CD14-positive monocyte (primary cell): ENCODE results near the gene TMEM126A. TPM values are rescaled to one million over a fixed set of nuclear protein-coding genes. Genes with fewer than 3 reads are reported as not detected.
A peak's percentile ranks its signal among the peaks of the same experiment; 100 is the strongest.

Source experiments
- DNase-seq, 3 donors: peaks; one replicate each; pipeline ENCODE4 v3.0.0-alpha.2; 2011 to 2022
- H2AFZ ChIP-seq: 2 replicates; pipeline ENCODE4 v1.6.0; 2012; ENCODE audit warnings: mild to moderate bottlenecking, low read depth, low read length, inconsistent platforms; ENCODE audit not compliant: insufficient read depth, poor library complexity, severe bottlenecking
- H3K27ac ChIP-seq, 2 donors: 1 replicate in 1 of 2; 2 replicates in 1 of 2; pipeline ENCODE4 v1.5.1; 2012 to 2013; ENCODE audit warnings: low read length in 2 of 2, control low read depth in 1 of 2, inconsistent platforms in 1 of 2, low read depth in 1 of 2, mild to moderate bottlenecking in 1 of 2
- H3K27me3 ChIP-seq, 2 donors: one replicate each; pipeline versions ENCODE4 v1.6.0 to v1.6.1; 2011 to 2013; ENCODE audit warnings: low read length in 2 of 2; ENCODE audit not compliant: control insufficient read depth in 2 of 2, insufficient read depth in 2 of 2
- H3K36me3 ChIP-seq, 2 donors: replicated peaks in 1 of 2; 1 replicate in 1 of 2; 2 replicates in 1 of 2; pipeline versions ENCODE4 v1.5.1 to v1.6.1; 2012 to 2013; ENCODE audit warnings: low read length in 2 of 2, control low read depth in 1 of 2, inconsistent platforms in 1 of 2, mild to moderate bottlenecking in 1 of 2; ENCODE audit not compliant: insufficient read depth in 2 of 2, control insufficient read depth in 1 of 2
- H3K4me1 ChIP-seq, 2 donors: 1 replicate in 1 of 2; 2 replicates in 1 of 2; pipeline versions ENCODE4 v1.5.1 to v1.6.1; 2012 to 2013; ENCODE audit warnings: low read length in 2 of 2, control low read depth in 1 of 2, inconsistent platforms in 1 of 2, mild to moderate bottlenecking in 1 of 2, moderate library complexity in 1 of 2; ENCODE audit not compliant: insufficient read depth in 2 of 2, control insufficient read depth in 1 of 2
- H3K4me2 ChIP-seq: replicated peaks from 2 replicates; pipeline ENCODE3; 2012; ENCODE audit warnings: low read length, moderate library complexity, mild to moderate bottlenecking; ENCODE audit not compliant: poor library complexity, severe bottlenecking; ENCODE audit errors: extremely low read depth
- H3K4me3 ChIP-seq, 3 experiments: fragments of 200-600 bp in 1 of 3; sonication (generic) in 1 of 3; replicated peaks in 1 of 3; 1 replicate in 2 of 3; 2 replicates in 1 of 3; pipeline ENCODE4 v1.5.1; 2011 to 2013; ENCODE audit warnings: low read length in 3 of 3, mild to moderate bottlenecking in 3 of 3, control low read depth in 2 of 3, low read depth in 2 of 3, inconsistent platforms in 1 of 3, moderate library complexity in 1 of 3
- H3K79me2 ChIP-seq: 2 replicates; pipeline ENCODE4 v1.6.0; 2012; ENCODE audit warnings: mild to moderate bottlenecking, control low read depth, inconsistent platforms, low read length, moderate library complexity; ENCODE audit not compliant: insufficient read depth
- H3K9ac ChIP-seq: 2 replicates; pipeline ENCODE4 v1.6.0; 2017; ENCODE audit warnings: low read length, mild to moderate bottlenecking; ENCODE audit not compliant: insufficient read depth, poor library complexity, severe bottlenecking
- H3K9me3 ChIP-seq, 2 donors: replicated peaks in 1 of 2; 1 replicate in 1 of 2; 2 replicates in 1 of 2; pipeline versions ENCODE4 v1.5.1 to v1.6.1; 2012 to 2013; ENCODE audit warnings: low read length in 2 of 2, control low read depth in 1 of 2; ENCODE audit not compliant: control insufficient read depth in 1 of 2, insufficient read depth in 1 of 2
- H4K20me1 ChIP-seq: 2 replicates; pipeline ENCODE4 v1.6.0; 2012; ENCODE audit warnings: mild to moderate bottlenecking, low read length, control low read depth, moderate library complexity; ENCODE audit not compliant: insufficient read depth
- H3K27ac Mint-ChIP-seq, 7 donors: one replicate each; pipeline ENCODE4 v1.8.0; 2020; ENCODE audit warnings: mild to moderate bottlenecking in 7 of 7, mixed read lengths in 7 of 7, moderate library complexity in 6 of 7, inconsistent platforms in 2 of 7
- H3K27me3 Mint-ChIP-seq, 3 donors: one replicate each; pipeline ENCODE4 v1.8.0; 2021 to 2022; ENCODE audit warnings: low read depth in 3 of 3, mild to moderate bottlenecking in 3 of 3, mixed read lengths in 3 of 3, moderate library complexity in 3 of 3, inconsistent platforms in 1 of 3
- H3K36me3 Mint-ChIP-seq, 2 donors: one replicate each; pipeline ENCODE4 v1.8.0; 2020; ENCODE audit warnings: mixed read lengths in 2 of 2, inconsistent platforms in 1 of 2, mild to moderate bottlenecking in 1 of 2
- H3K4me1 Mint-ChIP-seq: one replicate; pipeline ENCODE4 v1.8.0; 2020; ENCODE audit warnings: mild to moderate bottlenecking, mixed read lengths
- H3K4me3 Mint-ChIP-seq, 2 donors: one replicate each; pipeline ENCODE4 v1.8.0; 2020; ENCODE audit warnings: mild to moderate bottlenecking in 2 of 2, mixed read lengths in 2 of 2, moderate library complexity in 1 of 2
- H3K9me3 Mint-ChIP-seq, 7 donors: one replicate each; pipeline ENCODE4 v1.8.0; 2020 to 2022; ENCODE audit warnings: mixed read lengths in 7 of 7, mild to moderate bottlenecking in 6 of 7, moderate library complexity in 6 of 7, inconsistent platforms in 2 of 7
- CTCF ChIP-seq: fragments of 200-600 bp; IDR thresholded peaks from one replicate; pipeline ENCODE4 v1.8.0; 2022; ENCODE audit warnings: antibody characterized with exemption, mild to moderate bottlenecking
- WGBS: methylation state at CpG from one replicate; pipeline ENCODE4 v1.1.5; 2013; ENCODE audit warnings: missing lambda C conversion rate; ENCODE audit not compliant: insufficient coverage; 5-methylcytosine and 5-hydroxymethylcytosine counted together
- intact Hi-C, 2 donors: fragments of 100-400 bp; cut with micrococcal nuclease; formaldehyde crosslinking; loops; one replicate each; pipeline versions ENCODE4 v1.15.0 to v1.15.1; 2023
- polyA minus RNA-seq: library from RNA; depleted of rRNA, polyadenylated mRNA; stranded (reverse); fragments of >200 nt; gene quantifications from 2 replicates; pipeline ENCODE4 v1.2.3, GENCODE V29; 2012
- polyA plus RNA-seq, 3 donors: library from polyadenylated mRNA; depleted of rRNA in 1 of 3; unstranded in 2 of 3; stranded (reverse) in 1 of 3; fragments of 300-500 nt in 2 of 3; fragments of >200 nt in 1 of 3; fragmentation: Illumina TruSeq in 2 of 3; gene quantifications; 1 replicate in 2 of 3; 2 replicates in 1 of 3; pipeline ENCODE4 v1.2.3, GENCODE V29; 2012 to 2021
- total RNA-seq, 12 experiments: library from RNA in 1 of 12; stranded (reverse) in 1 of 12; fragments of 120-200 nt in 1 of 12; gene quantifications; one replicate each; pipeline ENCODE4 v1.2.4 and lab custom pipeline; 2013 to 2026; ENCODE audit warnings: mixed read lengths in 6 of 12, inconsistent platforms in 1 of 12

TMEM126A gene
- 33.3 TPM for total RNA-seq (2013)
- polyA plus RNA-seq (10 to 100 TPM; 23.9 to 71.3 (median 71.1) TPM), polyA minus RNA-seq (7.9 and 10.0 TPM in 2 replicates), total RNA-seq (lab: John Stamatoyannopoulos, UW) (1.9 to 13.0 (median 8.3) reads per million in 11 experiments)

DNA sequence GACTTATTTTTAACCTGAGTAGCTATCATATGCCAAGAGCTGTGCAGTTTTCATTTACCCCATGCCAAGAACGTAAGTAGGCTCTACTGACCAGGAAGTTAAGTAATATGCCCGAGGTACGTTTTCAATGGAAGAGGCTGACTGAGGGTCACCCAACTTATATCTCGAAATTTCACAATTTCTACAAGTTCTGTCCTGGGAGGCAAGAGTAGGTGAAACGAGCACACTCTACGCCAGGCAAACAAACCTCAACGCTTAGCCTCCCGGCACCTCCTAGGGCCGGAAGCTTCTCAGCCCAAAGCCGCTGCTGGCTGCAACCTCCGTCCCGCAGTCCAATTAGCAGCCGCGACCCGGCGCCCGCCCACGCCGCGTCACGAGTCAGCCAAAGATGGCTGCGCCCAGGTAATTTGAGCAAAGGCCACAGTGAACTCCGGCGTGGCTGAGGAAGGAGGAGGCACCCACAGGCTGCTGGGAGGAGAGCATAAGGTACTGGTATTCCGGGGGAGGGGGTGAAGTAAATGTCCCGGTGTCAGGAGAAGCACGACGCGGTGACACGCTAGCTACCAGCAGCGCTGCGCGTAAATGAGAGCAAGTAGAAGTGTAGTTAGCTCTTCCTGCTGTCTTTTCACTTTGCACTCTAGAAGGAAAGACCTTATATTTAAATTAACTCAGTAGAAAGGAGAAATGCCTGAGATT is at the start of gene TMEM126A:
Gene TMEM126A, plus strand, starts transcription at position 364 of the 696 bp plus-strand sequence. CDS start 2,289 bp downstream, outside the sequence.
- peaks cover 9% of the 10 kb centered on the region for H3K4me1 Mint-ChIP-seq
- intact Hi-C loops, result no loop called here
- TF ChIP-seq CTCF, result no peak
- Histone ChIP-seq H2AFZ (peak within 1 kb of the TSS; percentile 95), H3K4me3 (peak within 1 kb of the TSS; percentile 87 to 91 (median 89)), H3K36me3 (peaks cover 7 to 9% of the 10 kb centered on the region in 2 donors), H3K9me3 (no peaks in the 10 kb centered on the region), H3K4me2 (peak within 1 kb of the TSS; percentile 67), H3K27me3 (peaks cover 17 to 28% of the 10 kb centered on the region in 2 donors), H3K27ac (peak within 1 kb of the TSS; percentile 80 to 93), H3K4me1 (peaks cover 11 to 13% of the 10 kb centered on the region in 2 donors), H3K9ac (peak within 1 kb of the TSS; percentile 79), H3K79me2 (peaks cover 29% of the 10 kb centered on the region), H4K20me1 (no peaks in the 10 kb centered on the region)
- H3K9me3 Mint-ChIP-seq, result no peaks in the 10 kb centered on the region
- WGBS, result under 1% methylated on average over 23 of the region's 33 CpGs
- H3K27ac Mint-ChIP-seq, result peak within 1 kb of the TSS; percentile 87 to 99 (median 96)
- peaks cover 9 to 17% of the 10 kb centered on the region in 2 donors for H3K36me3 Mint-ChIP-seq
- DNase-seq, result peak; percentile 75 to 81 (median 76)
- peak within 1 kb of the TSS; percentile 96 to 99 for H3K4me3 Mint-ChIP-seq
- H3K27me3 Mint-ChIP-seq, result peaks cover 16 to 23% (median 23%) of the 10 kb centered on the region in 3 donors

- H3K27ac Mint-ChIP-seq, result no peak overlapping the region
- Histone ChIP-seq H3K27me3 (no peaks in the 10 kb centered on the region), H3K9me3 (no peaks in the 10 kb centered on the region), H4K20me1 (no peaks in the 10 kb centered on the region), H3K36me3 (no peaks in the 10 kb centered on the region), H3K4me1 (peaks cover 5 to 12% of the 10 kb centered on the region in 2 donors), H3K4me3 (no peak overlapping the region), H2AFZ (no peak overlapping the region), H3K4me2 (no peak overlapping the region), H3K79me2 (no peaks in the 10 kb centered on the region), H3K9ac (no peak overlapping the region), H3K27ac (no peak overlapping the region)
- H3K4me1 Mint-ChIP-seq, result peaks cover 11% of the 10 kb centered on the region
- peaks cover 0 to 3% (median 0%) of the 10 kb centered on the region in 3 donors for H3K27me3 Mint-ChIP-seq
- no peaks in the 10 kb centered on the region for H3K9me3 Mint-ChIP-seq
- no peaks in the 10 kb centered on the region for H3K36me3 Mint-ChIP-seq
- 80% methylated on average over 5 of the region's 5 CpGs for WGBS
- intact Hi-C loops, result no loop called here
- no peak for TF ChIP-seq CTCF
- H3K4me3 Mint-ChIP-seq, result no peak overlapping the region
- no peak for DNase-seq
Measured at GRCh38 chr11:85599083-85599482, 48.7 kb upstream of the TMEM126A start.
